Smooth muscle cell (in vitro differentiated cells): Measurements from ENCODE around the gene RTP3. TPM values are rescaled to one million over a fixed set of nuclear protein-coding genes. Genes with fewer than 3 reads are reported as not detected.
A peak's percentile ranks its signal among the peaks of the same experiment; 100 is the strongest.

Experiments
- DNase-seq: peaks from one replicate; lab custom pipeline; 2025; ENCODE audit not compliant: unreplicated experiment; lab: John Stamatoyannopoulos, UW
- H2AFZ ChIP-seq: fragments of 200-600 bp; sonication (generic); 2 replicates; pipeline ENCODE4 v1.6.0; 2016; ENCODE audit warnings: antibody characterized with exemption, low read depth, mild to moderate bottlenecking
- H3F3A ChIP-seq: fragments of 200-600 bp; sonication (generic); 2 replicates; pipeline ENCODE4 v1.6.0; 2017; ENCODE audit warnings: antibody characterized with exemption, low read depth
- H3K27ac ChIP-seq: fragments of 200-600 bp; sonication (generic); 2 replicates; pipeline ENCODE4 v1.5.1; 2016; ENCODE audit warnings: low read depth, mild to moderate bottlenecking
- H3K27me3 ChIP-seq: fragments of 200-600 bp; sonication (generic); 2 replicates; pipeline ENCODE4 v1.6.1; 2016; ENCODE audit warnings: low read depth, mild to moderate bottlenecking
- H3K36me3 ChIP-seq: fragments of 200-600 bp; sonication (generic); 2 replicates; pipeline ENCODE4 v1.5.1; 2016; ENCODE audit warnings: low read depth
- H3K4me1 ChIP-seq: fragments of 200-600 bp; sonication (generic); 2 replicates; pipeline ENCODE4 v1.5.1; 2016; ENCODE audit warnings: low read depth
- H3K4me2 ChIP-seq: fragments of 200-600 bp; sonication (generic); 2 replicates; pipeline ENCODE4 v1.6.0; 2016; ENCODE audit warnings: mild to moderate bottlenecking
- H3K4me3 ChIP-seq: fragments of 200-600 bp; sonication (generic); 2 replicates; pipeline ENCODE4 v1.5.1; 2016; ENCODE audit warnings: mild to moderate bottlenecking
- H3K79me2 ChIP-seq: fragments of 200-600 bp; sonication (generic); 2 replicates; pipeline ENCODE4 v1.6.0; 2016; ENCODE audit warnings: low read depth, mild to moderate bottlenecking
- H3K9ac ChIP-seq: fragments of 200-600 bp; sonication (generic); 2 replicates; pipeline ENCODE4 v1.6.0; 2016; ENCODE audit warnings: low read depth
- H3K9me3 ChIP-seq: fragments of 200-600 bp; sonication (generic); replicated peaks from 2 replicates; pipeline ENCODE4 v1.5.1; 2016; ENCODE audit warnings: low read depth
- H4K20me1 ChIP-seq: fragments of 200-600 bp; sonication (generic); 2 replicates; pipeline ENCODE4 v1.6.0; 2016; ENCODE audit warnings: low read depth
- CTCF ChIP-seq: fragments of 200-600 bp; sonication (generic); IDR thresholded peaks from 2 replicates; pipeline ENCODE4 v1.5.1; 2017; ENCODE audit warnings: borderline replicate concordance, mild to moderate bottlenecking, antibody characterized with exemption; ENCODE audit not compliant: insufficient read depth, poor library complexity, severe bottlenecking
- WGBS: methylation state at CpG from one replicate; pipeline ENCODE4 v1.1.7; 2016; ENCODE audit warnings: low lambda C conversion rate; 5-methylcytosine and 5-hydroxymethylcytosine counted together
- polyA plus RNA-seq: library from polyadenylated mRNA; unstranded; fragments of >200 nt; fragmentation: Nextera tagmentation; extraction: Ambion mirVana; gene quantifications from 2 replicates; pipeline ENCODE4 v1.2.1, GENCODE V29; 2016
- total RNA-seq: library from RNA; depleted of rRNA; stranded (reverse); fragments of >200 nt; gene quantifications from 2 replicates; pipeline ENCODE4 v1.2.3, GENCODE V29; 2014

The RTP3 gene
- total and polyA plus RNA-seq, 2 experiments from 2014 or later, result 0.19 TPM; not detected in 1

GRCh38 chr3:46540550-46540949, 42.8 kb downstream of the RTP3 start:
- Histone ChIP-seq H3K4me3 (no peak overlapping the region), H2AFZ (no peak overlapping the region), H3K36me3 (no peaks in the 10 kb centered on the region), H4K20me1 (no peaks in the 10 kb centered on the region), H3F3A (no peaks in the 10 kb centered on the region), H3K9me3 (no peaks in the 10 kb centered on the region), H3K4me1 (no peaks in the 10 kb centered on the region), H3K79me2 (no peaks in the 10 kb centered on the region), H3K4me2 (no peak overlapping the region), H3K9ac (no peak overlapping the region), H3K27ac (no peak overlapping the region), H3K27me3 (no peaks in the 10 kb centered on the region)
- DNase-seq, result no peak
- WGBS, result 95% methylated on average over 4 of the region's 4 CpGs
- no peak for TF ChIP-seq CTCF

GRCh38 chr3:46541835-46542234, 44.1 kb downstream of the RTP3 start:
- DNase-seq, result no peak
- no peak overlapping the region for H2AFZ ChIP-seq
- no peaks in the 10 kb centered on the region for H3K4me1 ChIP-seq
- no peaks in the 10 kb centered on the region for H3K27me3 ChIP-seq
- H3K36me3 ChIP-seq, result no peaks in the 10 kb centered on the region
- H3K27ac ChIP-seq, result no peak overlapping the region
- no peak overlapping the region for H3K4me3 ChIP-seq
- no peaks in the 10 kb centered on the region for H3K9me3 ChIP-seq
- 93% methylated on average over 1 of the region's 1 CpG for WGBS
- no peaks in the 10 kb centered on the region for H3F3A ChIP-seq
- no peak overlapping the region for H3K4me2 ChIP-seq
- no peaks in the 10 kb centered on the region for H3K79me2 ChIP-seq
- no peak for TF ChIP-seq CTCF
- no peaks in the 10 kb centered on the region for H4K20me1 ChIP-seq
- no peak overlapping the region for H3K9ac ChIP-seq

GRCh38 chr3:46542344-46542743, 44.6 kb downstream of the RTP3 start:
- no peak for DNase-seq
- Histone ChIP-seq H3K4me3 (no peak overlapping the region), H3K27ac (peak overlapping the region; percentile 17), H3K79me2 (no peaks in the 10 kb centered on the region), H3K36me3 (no peaks in the 10 kb centered on the region), H3K4me1 (no peaks in the 10 kb centered on the region), H3K9ac (peak overlapping the region; percentile 32), H3F3A (no peaks in the 10 kb centered on the region), H3K9me3 (no peaks in the 10 kb centered on the region), H3K4me2 (no peak overlapping the region), H3K27me3 (no peaks in the 10 kb centered on the region), H2AFZ (no peak overlapping the region), H4K20me1 (no peaks in the 10 kb centered on the region)
- no peak for TF ChIP-seq CTCF
- WGBS, result 81% methylated on average over 2 of the region's 2 CpGs

GRCh38 chr3:46542801-46543201, 45.0 kb downstream of the RTP3 start:
- Histone ChIP-seq H3K27ac (peak overlapping the region; percentile 17), H2AFZ (no peak overlapping the region), H3K36me3 (no peaks in the 10 kb centered on the region), H3F3A (no peaks in the 10 kb centered on the region), H3K9ac (peak overlapping the region; percentile 32), H3K27me3 (no peaks in the 10 kb centered on the region), H3K9me3 (no peaks in the 10 kb centered on the region), H3K4me3 (no peak overlapping the region), H4K20me1 (no peaks in the 10 kb centered on the region), H3K4me1 (no peaks in the 10 kb centered on the region), H3K4me2 (no peak overlapping the region), H3K79me2 (no peaks in the 10 kb centered on the region)
- no peak for TF ChIP-seq CTCF
- no peak for DNase-seq
- WGBS, result 84% methylated on average over 5 of the region's 5 CpGs
